ENCODE results near the gene DENND5B.

DENND5B gene

DNA sequence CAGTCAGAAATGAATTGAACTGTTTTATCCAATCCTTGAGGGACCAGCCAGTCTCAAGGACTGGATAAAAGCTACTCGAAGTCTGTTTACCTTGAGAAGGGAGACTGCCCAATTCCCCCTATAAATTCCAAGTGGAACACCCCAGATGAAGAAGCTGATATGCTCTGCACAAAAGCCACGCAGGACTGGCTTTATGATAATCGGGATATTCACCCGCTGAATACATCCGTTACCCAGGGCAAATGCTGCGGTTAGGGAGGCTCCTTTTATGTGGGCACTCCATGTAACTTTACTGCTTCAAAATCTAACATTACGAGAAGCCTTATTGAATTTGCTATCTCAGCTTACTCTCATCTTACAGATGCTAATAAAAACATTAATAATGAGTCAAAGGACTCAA, 119.1 kb downstream of the DENND5B start:
- DNase-seq (ENCODE audit: low spot score), result no peak

DNA sequence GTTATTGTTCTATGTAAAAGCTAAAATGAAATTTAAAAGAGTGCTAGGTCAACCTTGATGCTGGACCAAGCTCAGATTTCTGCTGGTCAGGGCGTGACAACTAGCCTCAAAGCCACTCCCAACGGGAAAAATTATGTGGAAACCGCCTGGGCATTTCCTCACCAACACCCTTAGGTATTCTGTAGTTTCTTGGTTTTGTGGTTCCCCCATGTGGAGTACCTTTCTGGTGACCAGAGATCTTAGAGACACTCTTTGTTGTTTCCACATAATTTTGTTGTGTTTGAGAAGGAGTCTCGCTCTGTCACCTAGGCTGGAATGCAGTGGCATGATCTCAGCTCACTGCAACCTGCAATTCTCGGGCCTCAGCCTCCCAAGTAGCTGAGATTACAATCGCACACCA, 119.9 kb downstream of the DENND5B start:
- DNase-seq (ENCODE audit: low spot score), result no peak

DNA sequence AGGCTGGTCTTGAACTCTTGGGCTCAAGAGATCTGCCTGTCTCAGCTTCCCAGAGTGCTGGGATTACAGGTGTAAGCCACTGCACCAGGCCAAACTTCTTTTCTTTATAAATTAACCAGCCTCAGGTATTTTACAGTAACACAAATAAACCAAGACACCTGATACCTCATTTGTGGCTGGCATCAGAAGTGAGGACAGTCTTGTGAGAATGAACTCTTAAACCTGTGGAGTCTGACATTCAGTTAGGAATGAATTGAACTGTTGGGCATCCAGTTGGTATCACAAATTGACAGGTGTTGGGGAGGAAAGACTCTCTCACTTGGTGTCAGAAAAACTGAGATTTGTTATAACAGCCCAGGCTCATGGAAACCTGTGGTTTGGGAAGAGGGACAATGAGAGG, 120.5 kb downstream of the DENND5B start:
- DNase-seq (ENCODE audit: low spot score), result no peak

DNA sequence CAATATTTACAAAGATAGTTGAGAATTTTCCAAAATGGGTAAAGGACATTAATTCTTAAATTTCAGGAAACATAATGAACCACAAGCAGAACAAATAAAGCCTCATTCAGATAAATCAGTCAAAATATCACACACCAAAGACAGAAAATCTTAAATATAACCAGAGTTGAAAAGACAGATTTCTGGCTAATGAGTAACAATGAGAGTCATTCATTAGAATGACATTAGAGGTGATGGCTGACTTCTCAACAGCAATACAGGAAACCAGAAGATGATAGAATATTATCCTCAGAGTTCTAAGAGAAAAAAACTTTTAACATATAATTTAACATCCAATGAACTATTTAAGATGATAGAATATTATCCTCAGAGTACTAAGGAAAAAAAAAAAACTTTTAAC, 124.2 kb downstream of the DENND5B start:
- no peak for DNase-seq (ENCODE audit: low spot score)

DNA sequence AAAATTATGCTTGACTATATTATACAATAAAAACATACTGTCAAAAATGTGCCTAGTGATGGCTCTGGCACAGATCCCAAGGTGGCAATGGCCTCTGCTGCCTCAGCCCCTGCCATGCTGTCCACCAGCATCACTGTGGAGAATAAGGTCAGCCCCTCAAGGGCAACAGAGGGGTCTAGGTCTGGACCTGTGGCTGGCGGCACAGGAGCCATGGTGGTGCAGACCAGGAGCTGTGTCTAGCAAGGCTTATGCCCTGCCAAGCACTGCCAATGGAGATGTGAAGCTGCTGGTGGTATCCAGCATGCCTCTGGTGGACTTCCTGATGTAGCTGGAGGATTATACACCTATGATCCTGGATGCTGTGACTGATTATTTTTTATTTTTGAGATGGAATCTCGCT, 125.9 kb downstream of the DENND5B start:
- no peak for DNase-seq (ENCODE audit: low spot score)

DNA sequence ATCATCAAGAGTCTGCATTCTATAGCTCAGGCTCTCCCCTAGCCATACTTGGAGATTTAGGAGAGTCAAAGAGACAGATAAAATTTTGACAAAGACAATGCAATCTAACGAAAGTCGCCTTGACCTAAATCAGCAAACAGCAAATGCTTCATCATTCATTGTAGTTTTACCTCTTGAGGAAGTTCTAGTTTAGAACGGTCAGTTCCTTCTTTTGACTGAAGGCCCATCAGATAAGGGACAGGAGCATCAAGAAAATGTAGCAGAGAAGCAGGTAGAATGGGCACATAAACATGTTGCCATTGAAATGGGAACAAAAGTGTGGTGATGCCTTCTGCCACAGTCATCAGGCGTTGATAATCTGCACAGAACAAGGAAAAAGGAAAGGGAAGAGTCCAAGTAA, 130.9 kb downstream of the DENND5B start:
- no peak for DNase-seq (ENCODE audit: low spot score)

DNA sequence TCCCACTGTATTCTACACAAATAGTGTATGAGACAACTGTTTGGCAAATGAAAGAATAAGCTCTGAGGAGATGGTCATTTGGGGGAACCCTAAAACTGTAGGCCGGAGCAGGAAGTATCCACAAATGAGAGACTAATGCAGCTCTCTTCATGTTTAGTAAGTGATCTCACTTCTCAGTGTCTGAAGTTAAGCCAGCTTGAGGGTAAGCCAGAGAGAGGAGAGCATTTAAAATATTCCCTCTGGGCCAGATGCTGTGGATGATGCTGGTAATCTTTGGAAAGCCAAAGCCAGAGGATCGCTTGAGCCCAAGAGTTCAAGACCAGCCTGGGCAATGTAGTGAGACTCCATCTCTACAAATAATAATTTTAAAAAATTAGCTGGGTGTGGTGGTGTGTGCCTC, 134.4 kb downstream of the DENND5B start:
- DNase-seq (ENCODE audit: low spot score), result no peak

DNA sequence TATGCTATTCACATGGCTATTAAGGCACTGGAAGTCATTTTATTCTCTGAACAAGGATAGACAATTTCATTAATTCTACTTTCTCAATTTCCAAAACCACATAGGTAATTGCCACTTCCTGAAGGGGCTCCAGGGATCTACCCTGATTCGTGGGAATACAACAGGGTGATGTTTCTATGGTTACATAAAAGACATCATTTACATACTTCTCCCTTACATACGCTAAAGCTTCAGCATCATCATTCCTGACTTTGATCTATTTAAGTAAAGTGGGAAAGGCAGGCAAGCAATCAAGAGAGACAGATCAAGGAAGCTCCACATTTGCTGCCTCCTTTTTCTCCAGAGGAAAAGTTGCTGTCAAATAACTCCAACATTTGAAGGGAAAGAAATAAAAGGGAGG, 146.2 kb downstream of the DENND5B start:
- no peak for DNase-seq (ENCODE audit: low spot score)

DNA sequence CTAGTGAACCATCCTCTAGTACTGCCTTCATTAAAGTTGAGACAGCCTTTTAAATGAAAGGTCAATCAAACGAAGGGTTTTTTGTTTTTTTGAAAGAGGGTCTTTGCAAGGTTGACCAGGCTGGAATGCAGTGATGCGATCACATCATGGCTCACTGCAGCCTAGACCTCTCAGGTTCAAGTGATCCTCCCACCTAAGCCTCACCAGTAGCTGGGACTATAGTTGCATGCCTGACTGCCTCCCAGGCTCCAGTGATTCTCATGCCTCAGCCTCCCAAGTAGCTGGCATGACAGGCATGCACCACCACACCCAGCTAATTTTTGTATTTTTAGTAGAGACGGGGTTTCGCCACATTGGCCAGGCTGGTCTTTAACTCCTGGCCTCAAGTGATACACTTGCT, 150.3 kb downstream of the DENND5B start:
- no peak for DNase-seq (ENCODE audit: low spot score)

DNA sequence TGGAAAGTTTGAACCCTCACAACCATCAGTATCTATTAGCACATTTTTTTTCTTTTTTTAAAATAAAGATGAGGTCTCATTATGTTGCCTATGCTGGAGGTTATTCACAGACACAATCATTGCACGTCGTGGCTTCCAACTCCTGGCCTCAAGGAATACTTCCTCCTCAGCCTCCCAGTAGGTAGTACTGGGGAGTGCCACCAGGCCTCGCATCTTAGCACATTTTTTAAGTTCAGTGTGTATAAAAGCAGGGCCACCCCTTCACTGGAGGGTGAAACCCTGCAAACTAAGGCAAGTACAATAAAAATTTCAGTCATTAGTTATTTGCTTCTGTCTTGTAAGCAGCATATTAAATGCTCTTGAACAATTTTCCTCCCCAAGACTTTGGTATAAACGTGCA, 150.8 kb downstream of the DENND5B start:
- no peak for DNase-seq (ENCODE audit: low spot score)

DNA sequence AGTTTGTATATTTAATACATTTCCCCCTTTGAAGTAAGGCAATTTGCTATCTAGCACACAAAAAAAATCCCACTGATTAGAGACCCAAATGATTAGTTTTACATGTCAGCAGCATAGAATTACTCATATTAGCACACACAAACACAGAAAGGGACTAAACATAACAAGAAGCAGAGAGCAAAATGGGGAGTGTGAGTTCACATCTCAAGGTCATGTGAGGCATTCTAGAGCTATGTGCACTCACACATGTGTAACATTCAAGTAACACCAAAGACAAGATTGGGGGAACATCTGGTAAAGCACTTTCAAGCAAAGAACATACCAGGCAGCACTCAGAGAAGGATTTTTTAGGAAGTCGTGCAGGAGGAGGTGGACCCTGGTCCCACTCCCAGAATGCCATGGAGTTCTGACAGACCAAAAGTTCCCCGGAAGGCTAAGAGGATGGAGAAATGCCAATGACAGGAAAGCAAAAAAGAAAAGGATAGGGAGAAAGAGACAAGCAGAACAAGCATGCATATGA, 159.2 kb downstream of the DENND5B start:
- no peak for DNase-seq (ENCODE audit: low spot score)

DNA sequence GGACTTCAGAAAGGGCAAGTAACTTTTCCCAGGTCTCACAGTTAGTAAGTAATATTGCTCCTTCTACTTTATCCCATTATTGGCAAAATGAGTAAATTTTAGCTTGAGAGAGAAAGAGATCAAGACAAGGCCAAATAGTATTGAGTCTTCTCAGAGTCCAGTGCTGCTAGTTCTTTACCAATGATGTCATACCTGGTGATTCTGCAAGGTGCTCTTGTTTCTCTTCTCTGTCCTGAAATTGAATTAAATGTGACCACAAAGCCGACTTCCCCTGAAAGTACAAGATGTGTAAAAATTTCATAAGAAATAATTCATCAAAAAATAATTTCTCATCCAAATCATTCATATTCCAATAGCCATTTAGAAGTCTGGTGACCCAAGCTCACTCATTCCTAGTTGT, 167.5 kb downstream of the DENND5B start:
- no peak for DNase-seq (ENCODE audit: low spot score)

DNA sequence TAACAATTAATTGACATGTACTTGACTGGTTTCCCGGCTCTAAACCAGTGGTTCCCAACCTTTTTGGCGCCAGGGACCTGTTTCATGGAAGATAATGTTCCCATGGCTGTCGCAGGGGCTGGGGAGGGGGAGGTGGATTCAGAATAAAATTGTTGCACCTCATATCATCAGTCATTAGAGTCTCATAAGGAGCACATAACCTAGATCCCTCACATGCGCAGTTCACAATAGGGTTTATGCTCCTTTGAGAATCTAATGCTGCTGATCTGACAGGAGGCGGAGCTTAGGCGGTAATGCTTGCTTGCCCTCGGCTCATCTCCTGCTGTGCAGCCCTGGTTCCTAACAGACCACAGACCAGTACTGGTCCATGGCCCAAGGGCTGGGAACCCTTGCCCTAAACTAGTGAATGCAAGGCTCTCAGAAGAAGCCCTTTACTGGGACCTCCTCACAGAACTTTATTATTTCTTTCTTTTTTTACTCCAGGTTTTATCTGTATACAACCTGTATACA, 178.6 kb downstream of the DENND5B start:
- no peak for DNase-seq (ENCODE audit: low spot score)

DNA sequence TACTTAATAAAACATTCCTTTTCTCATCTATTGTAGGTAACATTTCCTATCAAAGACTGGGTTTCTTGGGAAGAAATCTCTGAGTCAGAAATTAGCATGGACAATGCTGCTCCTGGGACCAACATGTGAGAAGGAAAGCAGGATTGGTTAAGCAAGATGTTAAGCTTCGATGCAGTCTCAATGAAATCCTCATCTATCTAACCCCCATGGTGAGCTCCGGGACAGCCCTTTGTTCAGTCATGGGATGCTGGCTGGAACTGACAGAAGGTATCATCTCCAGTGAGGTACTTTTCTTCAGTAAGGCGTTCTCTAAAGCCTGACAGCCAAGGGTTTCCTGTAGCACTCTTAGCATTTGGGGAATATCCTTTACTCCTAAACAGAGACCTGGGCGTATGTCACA, 182.2 kb downstream of the DENND5B start:
- DNase-seq (ENCODE audit: low spot score), result no peak

DNA sequence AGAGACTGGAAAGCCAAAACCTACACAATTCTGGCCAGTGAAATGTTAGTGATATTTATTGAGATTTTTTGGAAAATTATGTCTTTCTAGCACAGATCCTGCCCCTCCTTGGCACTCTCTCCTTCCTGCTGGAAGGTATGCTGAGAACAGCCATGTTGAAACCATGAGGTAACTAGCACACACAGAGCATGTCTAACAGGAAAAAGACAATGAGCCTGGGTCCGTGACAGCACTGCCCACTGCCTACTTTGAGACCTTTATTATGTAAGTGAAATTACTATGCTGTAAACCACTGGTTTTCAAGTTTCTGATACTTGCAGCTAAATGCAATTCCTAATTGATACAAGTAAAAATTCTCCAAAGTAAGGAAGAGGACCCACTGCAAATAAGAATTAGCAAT, 183.4 kb downstream of the DENND5B start:
- DNase-seq (ENCODE audit: low spot score), result no peak

DNA sequence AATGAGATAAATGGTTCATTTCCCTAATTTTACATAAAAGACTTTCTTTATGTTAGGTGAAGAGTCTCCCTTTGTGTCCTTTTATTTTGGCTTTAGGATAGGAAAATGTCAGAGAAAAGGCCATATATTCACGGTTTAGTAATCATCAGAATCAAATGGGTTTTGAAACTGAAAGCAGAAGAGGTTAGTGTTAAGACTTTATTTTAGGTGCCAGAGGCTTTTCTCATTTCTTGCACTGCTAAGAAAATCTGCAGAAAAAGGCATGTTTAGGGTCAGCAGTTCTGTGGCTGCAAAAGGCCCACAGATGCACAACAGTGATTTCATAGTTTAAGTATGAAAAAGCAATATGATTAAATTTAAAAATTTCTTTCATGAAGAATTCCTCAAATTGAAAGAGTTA, 184.6 kb downstream of the DENND5B start:
- DNase-seq (ENCODE audit: low spot score), result no peak

DNA sequence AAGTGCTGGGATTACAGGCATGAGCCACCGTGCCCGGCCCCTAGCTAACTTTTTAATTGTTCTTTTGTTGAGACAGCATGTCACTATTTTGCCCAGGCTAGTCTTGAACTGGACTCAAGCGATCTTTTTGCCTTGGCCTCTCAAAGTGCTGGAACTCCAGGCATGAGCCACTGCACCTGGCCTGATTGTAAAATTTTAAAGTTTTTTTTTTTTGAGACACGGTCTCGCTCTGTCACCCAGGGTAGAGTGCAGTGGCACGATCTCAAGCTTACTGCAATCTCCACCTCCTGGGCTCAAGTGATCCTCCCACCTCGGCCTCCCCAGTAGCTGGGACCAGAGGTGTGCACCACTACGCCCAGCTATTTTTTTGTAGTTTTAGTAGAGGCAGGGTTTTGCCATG, 185.9 kb downstream of the DENND5B start:
- no peak for DNase-seq (ENCODE audit: low spot score)

DNA sequence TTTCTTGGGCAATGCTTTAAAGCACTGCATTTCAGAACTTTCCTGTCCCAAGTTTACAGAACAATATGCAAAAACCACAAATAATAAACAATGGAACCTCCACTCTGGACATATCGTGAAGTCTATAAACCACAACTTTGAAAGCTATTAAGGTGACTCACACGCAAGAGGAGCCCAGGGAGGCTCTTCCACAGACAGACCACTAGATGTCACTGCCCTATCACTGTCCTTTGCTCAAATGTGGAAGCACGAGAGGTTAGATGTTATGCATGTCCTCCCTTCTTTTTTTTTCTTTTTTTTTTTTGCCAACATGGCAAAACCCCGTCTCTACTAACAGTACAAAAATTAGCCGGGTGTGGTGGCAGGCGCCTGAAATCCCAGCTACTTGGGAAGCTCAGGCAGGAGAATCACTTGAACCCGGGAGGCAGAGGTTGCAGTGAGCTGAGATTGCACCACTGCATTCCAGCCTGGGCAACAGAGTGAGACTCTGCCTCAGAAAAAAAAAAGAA, 187.8 kb downstream of the DENND5B start:
- DNase-seq (ENCODE audit: low spot score), result peak; percentile 68

DNA sequence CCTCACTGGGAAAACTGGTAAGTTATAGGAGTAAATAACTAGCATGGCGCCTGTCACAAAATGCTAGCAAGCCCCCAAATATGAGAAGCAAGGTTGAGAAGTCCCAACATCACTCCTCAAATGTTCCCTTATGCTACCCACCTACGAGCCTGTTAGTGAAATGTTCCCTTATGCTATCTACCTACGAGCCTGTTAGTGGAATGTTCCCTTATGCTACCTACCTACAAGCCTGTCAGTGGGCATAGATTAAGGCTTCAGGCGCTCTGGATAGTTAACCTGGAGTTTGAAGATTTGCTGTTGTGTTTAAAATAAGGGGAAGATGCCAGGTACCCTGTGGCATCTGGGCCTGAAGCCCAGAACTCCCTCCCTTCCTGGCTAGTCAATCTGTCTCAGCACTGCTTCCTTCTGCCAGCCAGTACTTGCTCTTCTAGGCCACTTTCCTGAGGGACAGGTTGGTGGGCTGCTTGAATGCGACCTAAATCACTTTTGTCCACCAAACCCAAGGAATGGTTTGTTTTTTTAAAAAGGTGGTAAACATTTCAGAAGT, 197.9 kb downstream of the DENND5B start:
- no peak for DNase-seq (ENCODE audit: low spot score)

DNA sequence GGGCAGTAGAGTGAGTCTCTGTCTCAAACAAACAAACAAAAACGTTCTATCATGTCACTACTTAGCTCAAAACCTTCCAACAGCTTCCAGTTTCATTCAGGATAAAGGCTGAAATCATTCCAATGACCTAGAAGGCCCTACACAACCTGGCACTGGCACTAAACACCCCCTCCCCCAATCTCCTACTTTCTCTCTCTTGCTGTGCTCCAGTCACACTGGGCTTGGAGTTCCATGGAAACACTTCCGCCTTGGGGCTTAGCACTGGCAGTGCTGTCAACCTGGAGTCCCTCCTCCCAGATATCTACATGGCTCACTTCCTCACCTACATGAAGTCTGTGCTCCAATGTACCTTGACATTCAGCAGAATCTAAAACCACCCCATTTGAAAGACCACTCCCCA, 199.9 kb downstream of the DENND5B start:
- DNase-seq (ENCODE audit: low spot score), result no peak

DNA sequence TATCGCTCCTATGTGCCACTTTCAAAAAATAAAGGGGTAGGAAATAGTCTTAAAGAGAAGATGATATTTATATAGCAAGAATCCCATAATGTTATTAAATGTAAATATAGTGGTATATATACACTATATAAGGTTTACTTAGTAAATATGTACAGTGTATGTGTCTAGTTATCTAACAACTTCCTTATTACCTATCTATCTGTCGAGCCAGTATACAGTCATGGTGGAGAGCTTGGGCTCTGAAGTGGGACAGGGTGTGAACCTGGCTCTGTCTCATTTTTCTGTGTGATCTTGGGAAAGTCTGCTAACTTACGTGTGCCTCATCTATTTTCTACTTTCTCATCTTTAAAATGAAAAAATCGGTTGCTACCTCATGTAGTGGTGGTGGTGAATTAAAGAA, 202.2 kb downstream of the DENND5B start:
- DNase-seq (ENCODE audit: low spot score), result no peak

DNA sequence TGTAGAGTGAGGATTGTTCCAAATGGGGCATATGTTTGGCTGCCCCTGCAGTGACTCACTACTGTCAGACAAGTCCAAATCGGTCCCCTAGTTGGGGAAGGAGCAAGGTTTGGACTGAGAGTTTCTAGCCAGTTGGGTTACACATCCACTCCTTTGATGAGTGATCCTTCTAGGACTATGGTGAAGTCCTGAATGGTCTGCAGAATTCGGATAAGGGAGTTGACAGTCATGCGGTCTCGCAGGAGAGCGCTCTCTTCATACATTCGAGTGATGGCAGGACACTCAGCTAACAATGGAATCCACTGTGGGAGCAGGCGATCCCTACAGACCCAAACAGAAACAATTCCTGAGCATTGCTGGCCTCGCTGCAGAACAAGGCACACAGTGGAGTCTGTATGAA, 203.5 kb downstream of the DENND5B start:
- DNase-seq (ENCODE audit: low spot score), result no peak

DNA sequence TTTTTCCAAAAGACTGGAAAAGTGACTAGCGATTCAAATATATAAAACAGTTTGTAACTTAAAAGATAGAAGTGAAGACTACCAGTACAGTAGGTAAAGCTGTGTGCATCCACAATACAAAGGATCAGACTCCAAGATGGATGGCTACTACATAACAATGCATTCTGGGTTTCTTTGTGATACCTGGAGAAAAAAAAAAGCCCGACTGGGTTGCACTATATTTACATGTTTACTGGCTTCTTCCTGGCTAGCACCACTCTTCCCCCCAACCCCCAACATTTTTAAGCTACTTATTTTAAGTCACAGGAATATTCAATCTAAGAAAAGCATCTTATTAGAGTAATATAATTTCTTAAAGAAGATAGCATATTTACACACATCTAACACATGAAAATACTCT, 203.9 kb downstream of the DENND5B start:
- no peak for DNase-seq (ENCODE audit: low spot score)

DNA sequence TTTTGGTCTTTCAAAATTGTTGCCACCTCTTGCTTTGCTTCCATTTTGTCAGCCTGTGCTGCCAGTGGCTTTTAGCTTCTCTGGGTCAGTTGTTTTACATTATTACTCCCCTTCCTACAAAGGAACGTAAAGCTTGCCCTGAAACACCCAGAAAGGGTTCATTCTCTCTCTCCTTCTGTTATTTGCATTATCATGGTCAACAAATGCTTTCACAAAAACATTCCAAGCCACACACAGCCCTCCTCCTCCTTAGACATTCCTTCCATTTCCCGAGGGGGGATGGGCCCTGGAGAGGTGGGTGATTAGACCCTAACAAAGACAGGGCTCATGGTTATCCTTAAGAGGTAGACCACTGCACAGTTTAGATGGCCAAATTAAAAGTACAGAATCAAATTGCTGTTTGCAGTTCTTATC, 204.6 kb downstream of the DENND5B start:
- DNase-seq (ENCODE audit: low spot score), result no peak

All from activated CD4-positive, alpha-beta T cell treated with anti-CD3 and anti-CD28 coated beads, Interleukin-2, Interleukin-4, amounts not matched to agents 100 ng/mL and 50 ng/mL, durations not matched to agents 16 hours and 8 hours (primary cell).